Measurements from ENCODE around the gene POP7.

GRCh38 chr7:100682228-100682741, 23.6 kb upstream of the POP7 start:
- no peak for TF ChIP-seq CTCF (conservative IDR thresholded peaks at IDR 0.05; ENCODE audit: low read depth, low read length)
- no peak for TF ChIP-seq EZH2phosphoT487 (IDR thresholded peaks at IDR 0.05; ENCODE audit: borderline replicate concordance, low read length)
